Activated CD4-positive, alpha-beta T cell treated with anti-CD3 and anti-CD28 coated beads, Interleukin-2, amount 10 ng/mL, durations not matched to agents 24 days and 14 days (primary cell): ENCODE data around the gene ETS1. TPM values are rescaled to one million over a fixed set of nuclear protein-coding genes. Genes with fewer than 3 reads are reported as not detected.
A peak's percentile ranks its signal among the peaks of the same experiment; 100 is the strongest.

Experiments used
- DNase-seq: peaks from one replicate; pipeline ENCODE4 v3.0.0; 2022
- H3K27ac Mint-ChIP-seq: one replicate; pipeline ENCODE4 v1.8.0; 2022; ENCODE audit warnings: mild to moderate bottlenecking, mixed read lengths
- H3K27me3 Mint-ChIP-seq: one replicate; pipeline ENCODE4 v1.8.0; 2022; ENCODE audit warnings: mixed read lengths
- H3K36me3 Mint-ChIP-seq: one replicate; pipeline ENCODE4 v1.8.0; 2022; ENCODE audit warnings: low read depth, mild to moderate bottlenecking, mixed read lengths
- H3K4me1 Mint-ChIP-seq: one replicate; pipeline ENCODE4 v1.8.0; 2021; ENCODE audit warnings: mixed read lengths
- H3K4me3 Mint-ChIP-seq: one replicate; pipeline ENCODE4 v1.8.0; 2022; ENCODE audit warnings: mild to moderate bottlenecking, moderate library complexity, mixed read lengths
- H3K9me3 Mint-ChIP-seq: one replicate; pipeline ENCODE4 v1.8.0; 2021; ENCODE audit warnings: mixed read lengths
- intact Hi-C: fragments of 100-400 bp; cut with micrococcal nuclease; formaldehyde crosslinking; loops from one replicate; pipeline ENCODE4 v1.15.1; 2023
- total RNA-seq: library from RNA; stranded (reverse); gene quantifications from 2 replicates; pipeline ENCODE4 v1.2.3, GENCODE V29; 2022

Gene ETS1
- total RNA-seq, 1 donor from 2014 or later, result 454 TPM

DNA sequence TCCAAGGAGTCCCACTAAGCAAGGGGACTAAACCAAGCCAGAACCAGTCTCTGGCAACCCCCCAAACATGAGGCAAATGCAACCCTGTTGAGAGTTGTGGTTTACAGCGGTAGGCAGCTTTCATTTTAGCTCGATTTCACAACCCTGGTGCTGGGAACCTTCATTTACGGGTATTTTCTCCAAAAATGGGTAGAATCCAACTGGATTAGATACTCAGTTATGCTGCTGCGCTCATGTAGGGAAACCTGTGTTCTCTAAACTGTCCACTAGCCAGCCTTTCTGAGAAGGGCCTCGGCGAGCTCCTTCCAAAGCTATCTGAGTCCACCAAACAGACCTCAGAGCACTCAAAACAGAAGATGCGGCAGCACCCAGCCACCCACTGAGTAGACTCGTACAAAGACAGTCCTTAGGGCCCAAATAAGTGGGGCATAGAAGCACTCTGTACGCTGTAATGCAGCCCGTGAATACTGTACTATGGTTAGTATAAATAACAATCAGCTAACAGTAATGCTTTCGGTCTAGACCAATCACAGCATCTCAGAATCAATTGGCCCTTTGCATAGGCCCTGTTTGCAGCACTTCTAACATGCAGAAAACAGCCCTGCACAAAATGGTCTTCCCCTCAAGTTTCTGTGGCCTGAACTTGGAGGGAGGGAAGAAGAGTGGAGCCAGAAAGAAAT is 104.7 kb downstream of the ETS1 start:
- intact Hi-C loops, result loop anchor here (1.0 kb wide), 2 partner anchors 10 to 12 kb away; no protein-coding TSS in a partner anchor
- peak; percentile 86 for DNase-seq
- H3K4me1 Mint-ChIP-seq, result peaks cover 91% of the 10 kb centered on the region
- H3K4me3 Mint-ChIP-seq, result peak overlapping the region; percentile 85
- H3K9me3 Mint-ChIP-seq, result no peaks in the 10 kb centered on the region
- peak overlapping the region; percentile 96 for H3K27ac Mint-ChIP-seq
- H3K36me3 Mint-ChIP-seq, result peaks cover 92% of the 10 kb centered on the region
- H3K27me3 Mint-ChIP-seq, result no peaks in the 10 kb centered on the region

DNA sequence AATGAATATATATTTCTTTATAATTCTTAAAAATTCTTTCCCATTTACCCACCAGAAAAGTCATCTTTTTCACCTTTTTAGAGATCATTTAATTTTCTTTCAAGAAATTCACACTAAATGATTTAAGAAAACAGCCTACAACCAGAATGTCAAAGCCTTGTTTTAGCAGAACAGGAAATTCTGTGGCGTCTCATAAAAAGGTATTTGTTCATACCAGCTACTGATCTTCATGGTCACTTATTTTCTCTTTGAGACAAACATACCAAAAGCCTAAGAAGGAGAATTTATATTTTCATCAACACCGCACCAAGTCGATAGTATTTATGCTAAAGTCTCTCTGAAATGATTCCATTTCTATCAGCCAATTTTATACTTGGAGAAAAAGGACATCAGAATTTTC is 105.3 kb downstream of the ETS1 start:
- H3K27me3 Mint-ChIP-seq, result no peaks in the 10 kb centered on the region
- peak overlapping the region; percentile 96 for H3K27ac Mint-ChIP-seq
- peaks cover 95% of the 10 kb centered on the region for H3K36me3 Mint-ChIP-seq
- intact Hi-C loops, result loop anchor here (1.0 kb wide), 2 partner anchors 10 to 12 kb away; no protein-coding TSS in a partner anchor
- peaks cover 94% of the 10 kb centered on the region for H3K4me1 Mint-ChIP-seq
- H3K9me3 Mint-ChIP-seq, result no peaks in the 10 kb centered on the region
- no peak for DNase-seq
- peak overlapping the region; percentile 85 for H3K4me3 Mint-ChIP-seq

DNA sequence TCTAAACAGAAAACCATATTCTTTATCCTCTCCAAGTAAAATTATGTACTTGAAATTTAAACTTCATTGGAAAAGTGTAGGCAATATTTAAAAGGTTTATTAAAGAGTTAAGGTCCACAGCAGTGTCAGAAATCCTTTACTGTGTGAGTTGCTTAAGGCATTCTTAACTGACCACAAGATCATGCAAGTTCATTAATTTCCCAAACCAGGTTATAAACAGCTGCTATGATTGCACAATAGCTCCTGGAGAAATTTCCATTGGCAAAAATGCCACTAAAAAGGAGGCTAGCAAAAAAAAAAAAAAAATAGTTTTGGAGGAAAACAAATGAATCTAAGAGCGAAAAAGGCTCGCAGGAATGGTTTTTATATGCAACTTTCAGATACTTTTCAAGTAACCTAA is 106.2 kb downstream of the ETS1 start:
- H3K4me3 Mint-ChIP-seq, result peak overlapping the region; percentile 85
- peak overlapping the region; percentile 96 for H3K27ac Mint-ChIP-seq
- peaks cover 94% of the 10 kb centered on the region for H3K4me1 Mint-ChIP-seq
- no peaks in the 10 kb centered on the region for H3K27me3 Mint-ChIP-seq
- intact Hi-C loops, result no loop called here
- H3K9me3 Mint-ChIP-seq, result no peaks in the 10 kb centered on the region
- peaks cover 94% of the 10 kb centered on the region for H3K36me3 Mint-ChIP-seq
- DNase-seq, result no peak

DNA sequence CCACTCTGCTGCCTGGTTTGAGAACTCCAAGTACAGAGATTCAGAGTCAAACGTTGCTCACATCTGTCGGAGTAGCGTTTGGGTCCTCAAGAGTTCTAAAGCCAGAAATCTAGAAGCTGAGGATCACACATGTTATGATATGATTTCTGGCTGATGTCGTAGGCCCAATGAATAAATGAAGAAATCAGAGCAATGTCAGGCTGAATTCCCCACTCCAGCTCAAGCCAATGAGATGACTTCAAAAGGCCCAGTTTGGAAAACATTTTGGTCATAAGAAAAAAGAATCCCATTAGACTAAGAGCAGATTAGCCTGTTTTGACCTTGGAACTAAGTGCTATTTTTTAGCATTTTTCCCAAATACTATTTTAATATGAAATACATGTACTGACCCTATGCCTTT is 106.7 kb downstream of the ETS1 start:
- Mint-ChIP-seq H3K4me1 (peaks cover 94% of the 10 kb centered on the region), H3K36me3 (peaks cover 94% of the 10 kb centered on the region), H3K27me3 (no peaks in the 10 kb centered on the region), H3K27ac (peak overlapping the region; percentile 96), H3K9me3 (no peaks in the 10 kb centered on the region), H3K4me3 (peak overlapping the region; percentile 85)
- intact Hi-C loops, result no loop called here
- peak; percentile 68 for DNase-seq

DNA sequence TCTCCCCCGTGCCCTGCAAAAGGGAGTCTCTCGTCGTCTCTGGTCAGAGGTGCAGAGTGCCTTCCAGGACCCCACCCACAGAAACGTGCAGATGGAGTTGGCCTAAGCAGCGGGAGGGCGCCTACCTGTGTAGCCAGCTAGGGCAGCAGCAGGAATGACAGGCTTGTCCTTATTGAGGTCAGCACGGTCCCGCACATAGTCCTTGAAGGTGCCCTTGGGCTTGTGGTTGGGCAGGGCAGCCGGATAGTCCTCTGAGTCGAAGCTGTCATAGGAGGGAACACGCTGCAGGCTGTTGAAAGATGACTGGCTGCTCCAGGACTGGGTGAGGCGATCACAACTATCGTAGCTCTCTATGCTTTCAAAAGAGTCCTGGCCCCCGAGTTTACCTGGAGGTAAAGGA is 107.3 kb downstream of the ETS1 start:
- Mint-ChIP-seq H3K27me3 (no peaks in the 10 kb centered on the region), H3K9me3 (no peaks in the 10 kb centered on the region), H3K27ac (peak overlapping the region; percentile 96), H3K4me3 (peak overlapping the region; percentile 85), H3K4me1 (peaks cover 94% of the 10 kb centered on the region), H3K36me3 (peaks cover 94% of the 10 kb centered on the region)
- peak; percentile 79 for DNase-seq
- intact Hi-C loops, result no loop called here

DNA sequence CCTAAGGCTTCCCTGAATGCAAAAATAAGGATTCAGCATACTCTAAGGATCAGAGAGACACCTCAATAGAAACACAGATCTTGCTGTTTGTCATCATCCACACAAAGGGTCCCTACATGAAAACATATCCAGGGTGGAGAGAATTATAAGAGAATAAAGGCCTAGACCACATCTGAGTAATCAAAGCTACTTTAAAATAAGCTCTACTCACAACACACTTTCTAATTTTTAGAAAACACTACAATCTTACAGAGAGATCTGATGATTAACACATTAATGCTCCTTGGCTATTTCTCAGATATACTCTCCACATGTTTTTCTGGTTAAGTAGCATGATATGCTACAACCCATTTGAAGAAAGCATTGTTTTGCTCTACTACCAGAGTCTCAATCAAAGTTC is 108.2 kb downstream of the ETS1 start:
- DNase-seq, result no peak
- Mint-ChIP-seq H3K27ac (peak overlapping the region; percentile 96), H3K27me3 (no peaks in the 10 kb centered on the region), H3K4me3 (peak overlapping the region; percentile 85), H3K36me3 (peaks cover 94% of the 10 kb centered on the region), H3K9me3 (no peaks in the 10 kb centered on the region), H3K4me1 (peaks cover 94% of the 10 kb centered on the region)
- intact Hi-C loops, result no loop called here

DNA sequence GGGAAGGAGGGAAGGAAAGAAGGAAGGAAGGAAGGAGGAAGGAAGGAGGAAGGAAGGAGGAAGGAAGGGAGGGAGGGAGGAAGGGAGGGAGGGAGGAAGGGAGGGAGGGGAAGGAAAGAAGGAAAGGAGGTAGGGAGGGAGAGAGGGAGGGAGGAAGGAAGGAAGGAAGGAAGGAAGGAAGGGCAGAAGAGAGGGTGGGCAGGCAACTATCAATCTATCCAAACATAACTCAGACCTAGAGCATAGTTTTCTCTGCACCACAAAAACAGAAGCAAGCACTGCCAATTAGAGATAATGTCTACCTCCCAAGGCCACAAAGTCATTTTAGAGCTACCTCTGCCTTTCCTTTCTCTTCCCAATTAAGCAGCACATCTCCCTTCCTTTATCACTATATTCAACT is 109.1 kb downstream of the ETS1 start:
- peak overlapping the region; percentile 85 for H3K4me3 Mint-ChIP-seq
- intact Hi-C loops, result no loop called here
- H3K4me1 Mint-ChIP-seq, result peaks cover 94% of the 10 kb centered on the region
- peaks cover 94% of the 10 kb centered on the region for H3K36me3 Mint-ChIP-seq
- no peaks in the 10 kb centered on the region for H3K9me3 Mint-ChIP-seq
- DNase-seq, result no peak
- peak overlapping the region; percentile 96 for H3K27ac Mint-ChIP-seq
- no peaks in the 10 kb centered on the region for H3K27me3 Mint-ChIP-seq

DNA sequence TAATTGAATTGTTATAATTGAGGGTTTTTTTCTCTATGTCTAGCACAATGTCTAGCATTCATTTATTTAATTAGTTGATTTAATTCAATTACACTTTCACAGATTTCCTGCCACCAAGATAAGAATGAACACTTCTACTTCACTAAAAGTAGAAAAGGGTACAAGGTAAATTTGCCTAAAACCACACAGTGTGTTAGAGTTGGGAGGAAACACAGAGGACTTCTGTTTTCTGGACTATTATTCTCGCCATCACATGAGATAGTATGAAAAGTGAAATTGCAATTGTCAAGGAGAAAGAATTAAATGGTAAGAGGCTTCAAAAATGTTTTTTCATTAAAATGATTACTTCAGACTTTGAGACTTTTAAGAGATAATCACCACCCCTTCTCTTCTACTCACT is 109.5 kb downstream of the ETS1 start:
- no peaks in the 10 kb centered on the region for H3K9me3 Mint-ChIP-seq
- no peaks in the 10 kb centered on the region for H3K27me3 Mint-ChIP-seq
- peaks cover 94% of the 10 kb centered on the region for H3K4me1 Mint-ChIP-seq
- H3K36me3 Mint-ChIP-seq, result peaks cover 94% of the 10 kb centered on the region
- peak overlapping the region; percentile 85 for H3K4me3 Mint-ChIP-seq
- DNase-seq, result no peak
- intact Hi-C loops, result no loop called here
- H3K27ac Mint-ChIP-seq, result peak overlapping the region; percentile 96

DNA sequence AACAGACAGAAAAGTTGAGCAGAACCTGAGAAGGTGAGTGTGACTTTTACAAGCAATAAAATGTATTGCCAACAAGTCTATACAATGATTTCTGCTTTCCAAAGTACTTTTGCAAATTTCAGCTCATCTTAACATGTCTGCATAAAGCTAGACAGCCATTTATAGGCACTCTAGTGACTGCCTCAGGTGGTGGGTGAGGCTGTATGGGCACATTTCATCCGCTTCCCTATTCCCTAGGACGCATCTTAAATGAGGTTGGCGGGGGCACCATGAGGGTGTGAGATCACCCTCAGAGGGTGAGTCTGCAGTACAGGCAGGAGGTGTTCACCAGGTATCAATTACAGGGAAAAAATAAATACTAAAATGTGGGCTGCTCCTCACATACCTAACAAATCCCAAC is 110.1 kb downstream of the ETS1 start:
- peaks cover 96% of the 10 kb centered on the region for H3K4me1 Mint-ChIP-seq
- H3K27me3 Mint-ChIP-seq, result no peaks in the 10 kb centered on the region
- H3K27ac Mint-ChIP-seq, result peak overlapping the region; percentile 96
- H3K9me3 Mint-ChIP-seq, result no peaks in the 10 kb centered on the region
- H3K36me3 Mint-ChIP-seq, result peaks cover 96% of the 10 kb centered on the region
- peak overlapping the region; percentile 85 for H3K4me3 Mint-ChIP-seq
- intact Hi-C loops, result no loop called here
- peak; percentile 75 for DNase-seq

DNA sequence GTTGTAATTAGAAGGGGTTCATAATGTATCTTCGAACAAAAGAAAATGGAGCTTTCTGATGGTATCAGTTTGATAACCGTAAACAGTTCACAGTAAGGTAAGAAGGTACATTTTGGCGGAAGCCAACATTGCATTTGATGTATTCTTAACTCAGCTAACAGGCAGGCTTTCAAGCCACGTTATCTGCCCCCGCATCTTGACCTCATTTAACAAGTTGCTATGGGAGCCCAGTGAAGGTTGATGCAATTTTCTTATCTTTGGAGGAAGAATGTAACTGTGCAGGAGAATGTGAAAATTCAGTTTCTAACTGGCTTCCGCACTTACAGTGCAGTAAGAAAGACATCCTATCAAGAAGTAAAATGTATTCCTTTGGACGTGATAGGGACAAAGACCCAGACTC is 110.6 kb downstream of the ETS1 start:
- no peaks in the 10 kb centered on the region for H3K27me3 Mint-ChIP-seq
- no peaks in the 10 kb centered on the region for H3K9me3 Mint-ChIP-seq
- peak; percentile 95 for DNase-seq
- H3K4me3 Mint-ChIP-seq, result peak overlapping the region; percentile 85
- intact Hi-C loops, result no loop called here
- H3K36me3 Mint-ChIP-seq, result peaks cover 95% of the 10 kb centered on the region
- peak overlapping the region; percentile 96 for H3K27ac Mint-ChIP-seq
- peaks cover 96% of the 10 kb centered on the region for H3K4me1 Mint-ChIP-seq

DNA sequence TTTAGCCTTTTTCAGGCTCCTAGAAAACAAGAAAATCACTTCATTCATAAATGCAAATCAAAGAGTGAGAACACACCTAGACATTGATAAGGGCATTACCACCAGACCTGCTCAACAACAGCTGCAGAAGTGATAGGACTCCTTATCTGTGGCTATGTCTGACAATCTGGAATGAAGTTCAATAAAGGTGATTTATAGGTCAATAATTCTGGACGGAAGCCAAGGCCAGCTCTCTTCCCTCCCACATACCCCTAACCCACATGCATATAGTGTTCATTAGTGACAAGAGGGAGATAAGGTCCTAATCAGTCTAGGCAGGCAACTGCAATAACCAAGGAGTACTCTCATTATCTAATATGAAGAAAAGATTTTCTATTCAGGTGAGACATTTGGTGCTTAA is 111.3 kb downstream of the ETS1 start:
- DNase-seq, result peak; percentile 69
- no peaks in the 10 kb centered on the region for H3K9me3 Mint-ChIP-seq
- intact Hi-C loops, result no loop called here
- H3K4me1 Mint-ChIP-seq, result peaks cover 96% of the 10 kb centered on the region
- H3K27ac Mint-ChIP-seq, result peak overlapping the region; percentile 96
- H3K4me3 Mint-ChIP-seq, result peak overlapping the region; percentile 85
- H3K27me3 Mint-ChIP-seq, result no peaks in the 10 kb centered on the region
- peaks cover 95% of the 10 kb centered on the region for H3K36me3 Mint-ChIP-seq

DNA sequence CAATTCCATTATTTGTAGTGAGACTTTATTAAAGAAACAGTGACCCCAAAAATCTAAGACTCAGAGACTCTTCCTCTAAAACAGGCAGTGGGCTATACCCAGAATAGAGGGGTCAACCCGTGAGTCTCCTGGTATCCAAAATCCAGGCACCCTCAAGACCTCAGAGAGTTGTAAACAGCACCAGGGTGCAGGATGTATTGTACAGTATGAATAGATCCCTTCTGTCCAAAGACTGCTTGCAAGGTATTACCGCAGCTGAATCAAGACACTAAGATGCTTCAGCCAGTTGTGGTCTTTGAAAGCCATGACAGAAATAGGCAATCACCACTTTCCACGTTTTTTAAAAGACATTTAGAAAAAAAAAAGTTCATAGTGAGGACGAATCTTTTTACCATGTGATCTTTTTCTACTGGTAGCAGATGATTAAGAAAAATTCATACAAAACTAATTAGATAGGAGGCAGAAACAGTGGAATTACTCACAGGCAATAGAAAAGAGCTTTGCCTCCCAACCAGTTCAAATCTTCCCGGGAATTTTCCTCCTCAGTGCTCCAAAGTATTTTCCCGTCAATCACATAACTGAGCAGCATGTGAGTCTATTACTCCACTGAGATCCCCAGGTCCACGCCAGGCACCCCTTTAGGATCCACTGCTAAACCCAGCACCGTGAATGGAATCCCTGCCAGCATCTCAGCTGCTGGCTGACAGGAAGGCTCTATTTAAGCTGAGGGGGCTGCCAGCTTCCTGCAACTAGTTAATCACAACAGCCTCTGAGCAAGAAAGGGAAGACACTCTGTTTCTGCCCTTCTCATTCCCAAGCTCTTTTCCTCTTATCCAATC is 113.1 kb downstream of the ETS1 start:
- peak; percentile 73 for DNase-seq
- Mint-ChIP-seq H3K4me1 (peaks cover 92% of the 10 kb centered on the region), H3K27ac (peak overlapping the region; percentile 96), H3K36me3 (peaks cover 91% of the 10 kb centered on the region), H3K27me3 (no peaks in the 10 kb centered on the region), H3K4me3 (peak overlapping the region; percentile 85), H3K9me3 (no peaks in the 10 kb centered on the region)
- intact Hi-C loops, result loop anchor here (5.0 kb wide), 3 partner anchors 218 to 437 kb away; partner anchors contain the start of gene FLI1

DNA sequence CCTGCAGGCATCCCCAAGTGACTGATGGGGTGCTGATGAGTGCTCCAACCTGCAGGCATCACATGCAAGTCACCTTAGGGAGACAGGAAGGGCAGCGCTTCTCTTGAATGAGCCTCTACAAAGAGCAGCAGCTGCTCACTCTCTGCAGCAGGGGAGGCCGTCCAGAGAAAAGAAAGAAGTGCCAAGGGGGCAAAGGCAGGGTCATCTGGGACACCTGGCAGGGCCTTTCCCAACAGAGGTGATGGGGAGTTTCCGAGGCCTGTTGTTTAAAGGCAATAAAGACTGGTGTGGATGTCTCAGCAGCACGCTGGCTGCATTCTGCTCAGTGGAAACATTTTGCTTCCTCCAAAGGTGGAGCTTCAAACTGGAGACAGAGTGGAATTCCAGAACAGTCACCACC is 113.7 kb downstream of the ETS1 start:
- Mint-ChIP-seq H3K27ac (peak overlapping the region; percentile 96), H3K4me1 (peaks cover 92% of the 10 kb centered on the region), H3K36me3 (peaks cover 90% of the 10 kb centered on the region), H3K4me3 (peak overlapping the region; percentile 85), H3K9me3 (no peaks in the 10 kb centered on the region), H3K27me3 (no peaks in the 10 kb centered on the region)
- intact Hi-C loops, result loop anchor here (2.0 to 5.0 kb wide), 7 partner anchors 41 to 436 kb away; partner anchors contain the start of gene FLI1
- peak; percentile 83 for DNase-seq
